CD4-positive, CD25-positive, alpha-beta regulatory T cell (primary cell): Measurements from ENCODE around the gene TSPEAR. TPM values are rescaled to one million over a fixed set of nuclear protein-coding genes. Genes with fewer than 3 reads are reported as not detected.

Experiments
- ATAC-seq, 2 donors: fragments of 150-1000 bp; cut with Tn5 transposase; one replicate each; pipeline ENCODE4 v1.10.0; 2021; ENCODE audit warnings: low read depth in 2 of 2, moderate number of reproducible peaks in 2 of 2, moderate library complexity in 1 of 2
- DNase-seq, 3 donors: peaks; one replicate each; pipeline versions ENCODE4 v3.0.0 to v3.0.0-alpha.2; 2012 to 2022; ENCODE audit warnings: mixed read lengths in 1 of 3
- H3K27ac ChIP-seq: one replicate; pipeline ENCODE4 v1.7.0; 2013; ENCODE audit warnings: mild to moderate bottlenecking, low read length; ENCODE audit not compliant: insufficient read depth, poor library complexity, severe bottlenecking
- H3K27me3 ChIP-seq: one replicate; pipeline ENCODE4 v1.7.0; 2013; ENCODE audit warnings: low read length; ENCODE audit not compliant: control insufficient read depth, insufficient read depth
- H3K36me3 ChIP-seq: one replicate; pipeline ENCODE4 v1.7.0; 2013; ENCODE audit warnings: mild to moderate bottlenecking, low read length, moderate library complexity; ENCODE audit not compliant: control insufficient read depth, insufficient read depth
- H3K4me1 ChIP-seq: 2 replicates; pipeline ENCODE4 v1.7.0; 2013; ENCODE audit warnings: mild to moderate bottlenecking, low read length; ENCODE audit not compliant: insufficient read depth, control insufficient read depth, poor library complexity, severe bottlenecking
- H3K4me3 ChIP-seq: one replicate; pipeline ENCODE4 v1.7.0; 2013; ENCODE audit warnings: low read depth, mild to moderate bottlenecking, low read length, moderate library complexity
- H3K9me3 ChIP-seq, 2 experiments: 1 replicate in 1 of 2; 2 replicates in 1 of 2; pipeline ENCODE4 v1.7.0; 2013; ENCODE audit warnings: low read length in 2 of 2, mild to moderate bottlenecking in 1 of 2, moderate library complexity in 1 of 2; ENCODE audit not compliant: control insufficient read depth in 2 of 2
- H3K27ac Mint-ChIP-seq, 3 donors: one replicate each; pipeline ENCODE4 v1.8.0; 2020 to 2022; ENCODE audit warnings: mild to moderate bottlenecking in 3 of 3, mixed read lengths in 3 of 3, moderate library complexity in 2 of 3
- H3K27me3 Mint-ChIP-seq: one replicate; pipeline ENCODE4 v1.8.0; 2022; ENCODE audit warnings: mild to moderate bottlenecking, mixed read lengths
- H3K36me3 Mint-ChIP-seq: one replicate; pipeline ENCODE4 v1.8.0; 2020; ENCODE audit warnings: mixed read lengths
- H3K4me1 Mint-ChIP-seq, 4 donors: one replicate each; pipeline ENCODE4 v1.8.0; 2020 to 2022; ENCODE audit warnings: mixed read lengths in 4 of 4, mild to moderate bottlenecking in 1 of 4
- H3K4me3 Mint-ChIP-seq, 4 donors: one replicate each; pipeline ENCODE4 v1.8.0; 2020 to 2022; ENCODE audit warnings: mild to moderate bottlenecking in 4 of 4, mixed read lengths in 4 of 4, moderate library complexity in 3 of 4
- H3K9me3 Mint-ChIP-seq, 7 donors: one replicate each; pipeline ENCODE4 v1.8.0; 2020 to 2022; ENCODE audit warnings: mixed read lengths in 7 of 7, mild to moderate bottlenecking in 3 of 7, moderate library complexity in 2 of 7
- polyA plus RNA-seq, 4 donors: library from polyadenylated mRNA; unstranded; fragments of 300-500 nt; fragmentation: Illumina TruSeq; gene quantifications; one replicate each; pipeline ENCODE4 v1.2.3, GENCODE V29; 2021
- total RNA-seq: library from RNA; stranded (reverse); gene quantifications from one replicate; pipeline ENCODE4 v1.2.3, GENCODE V29; 2022

Gene TSPEAR
- total RNA-seq (not detected), polyA plus RNA-seq (under 1 TPM in 1 of 4 donors, not detected in 3; 0.05 TPM)

GRCh38 chr21:44711327-44712202, at the start of gene TSPEAR:
Gene TSPEAR (minus strand): TSS chr21:44711572. CDS start chr21:44711514, 58 bp downstream.
- Mint-ChIP-seq H3K4me1 (peaks cover 0 to 19% (median 11%) of the 10 kb centered on the region in 4 donors), H3K4me3 (peak within 1 kb of the TSS in 3 of 4 donors; percentile 17 to 33 (median 24)), H3K27ac (no peak within 1 kb of the TSS), H3K36me3 (no peaks in the 10 kb centered on the region), H3K9me3 (peaks cover 0 to 8% (median 3%) of the 10 kb centered on the region in 7 donors), H3K27me3 (peaks cover 89% of the 10 kb centered on the region)
- H3K27ac ChIP-seq, result no peak within 1 kb of the TSS
- DNase-seq (no peak), ATAC-seq (no peak)
- no peaks in the 10 kb centered on the region for H3K36me3 ChIP-seq
- H3K9me3 ChIP-seq, result peaks cover 0 to 3% of the 10 kb centered on the region in 2 experiments
- H3K27me3 ChIP-seq, result peaks cover 18% of the 10 kb centered on the region
- H3K4me3 ChIP-seq, result no peak within 1 kb of the TSS
- no peaks in the 10 kb centered on the region for H3K4me1 ChIP-seq

- ATAC-seq (no peak), DNase-seq (no peak)
- Mint-ChIP-seq H3K9me3 (no peaks in the 10 kb centered on the region), H3K27ac (no peak overlapping the region), H3K27me3 (no peaks in the 10 kb centered on the region), H3K4me1 (peaks cover 0 to 5% (median 4%) of the 10 kb centered on the region in 4 donors), H3K4me3 (no peak overlapping the region), H3K36me3 (no peaks in the 10 kb centered on the region)
- H3K9me3 ChIP-seq, result no peaks in the 10 kb centered on the region
- H3K4me1 ChIP-seq, result peaks cover 6% of the 10 kb centered on the region
- H3K27ac ChIP-seq, result no peak overlapping the region
- H3K27me3 ChIP-seq, result no peaks in the 10 kb centered on the region
- H3K36me3 ChIP-seq, result no peaks in the 10 kb centered on the region
- H3K4me3 ChIP-seq, result no peak overlapping the region
Measured at GRCh38 chr21:44760376-44760775, 49.0 kb upstream of the TSPEAR start.

- DNase-seq (no peak), ATAC-seq (no peak)
- H3K27ac Mint-ChIP-seq, result peak overlapping the region in 1 of 3 donors; percentile 31
- Histone ChIP-seq H3K4me3 (no peak overlapping the region), H3K27ac (no peak overlapping the region), H3K4me1 (no peaks in the 10 kb centered on the region), H3K27me3 (no peaks in the 10 kb centered on the region), H3K36me3 (no peaks in the 10 kb centered on the region), H3K9me3 (no peaks in the 10 kb centered on the region)
- peaks cover 0 to 4% (median 0%) of the 10 kb centered on the region in 4 donors for H3K4me1 Mint-ChIP-seq
- H3K27me3 Mint-ChIP-seq, result no peaks in the 10 kb centered on the region
- peaks cover 5% of the 10 kb centered on the region for H3K36me3 Mint-ChIP-seq
- H3K4me3 Mint-ChIP-seq, result no peak overlapping the region
- no peaks in the 10 kb centered on the region for H3K9me3 Mint-ChIP-seq
Measured at GRCh38 chr21:44759628-44760285, 48.4 kb upstream of the TSPEAR start.

GRCh38 chr21:44758781-44759627, 47.6 kb upstream of the TSPEAR start:
- no peak for ATAC-seq

GRCh38 chr21:44758141-44758561, 46.8 kb upstream of the TSPEAR start:
- no peaks in the 10 kb centered on the region for H3K9me3 Mint-ChIP-seq
- H3K36me3 Mint-ChIP-seq, result peaks cover 5% of the 10 kb centered on the region
- H3K27ac ChIP-seq, result no peak overlapping the region
- no peak overlapping the region for H3K4me3 ChIP-seq
- no peaks in the 10 kb centered on the region for H3K36me3 ChIP-seq
- no peak overlapping the region for H3K27ac Mint-ChIP-seq
- no peaks in the 10 kb centered on the region for H3K27me3 ChIP-seq
- ATAC-seq, result no peak
- no peak overlapping the region for H3K4me3 Mint-ChIP-seq
- peaks cover 0 to 4% (median 0%) of the 10 kb centered on the region in 4 donors for H3K4me1 Mint-ChIP-seq
- no peaks in the 10 kb centered on the region for H3K4me1 ChIP-seq
- no peak for DNase-seq
- H3K27me3 Mint-ChIP-seq, result no peaks in the 10 kb centered on the region
- no peaks in the 10 kb centered on the region for H3K9me3 ChIP-seq

More at GRCh38 chr21:44758781-44759627, 47.6 kb upstream of the TSPEAR start:
- H3K27ac ChIP-seq, result no peak overlapping the region
- H3K9me3 ChIP-seq, result no peaks in the 10 kb centered on the region
- no peaks in the 10 kb centered on the region for H3K9me3 Mint-ChIP-seq
- DNase-seq, result no peak
- H3K36me3 Mint-ChIP-seq, result peaks cover 5% of the 10 kb centered on the region
- no peaks in the 10 kb centered on the region for H3K36me3 ChIP-seq
- peaks cover 0 to 4% (median 0%) of the 10 kb centered on the region in 4 donors for H3K4me1 Mint-ChIP-seq
- H3K4me3 Mint-ChIP-seq, result no peak overlapping the region
- H3K27ac Mint-ChIP-seq, result no peak overlapping the region
- H3K27me3 Mint-ChIP-seq, result no peaks in the 10 kb centered on the region
- no peak overlapping the region for H3K4me3 ChIP-seq
- no peaks in the 10 kb centered on the region for H3K27me3 ChIP-seq
- no peaks in the 10 kb centered on the region for H3K4me1 ChIP-seq

GRCh38 chr21:44757731-44758130, 46.4 kb upstream of the TSPEAR start:
- Mint-ChIP-seq H3K4me1 (peaks cover 0 to 4% (median 0%) of the 10 kb centered on the region in 4 donors), H3K4me3 (no peak overlapping the region), H3K36me3 (peaks cover 5% of the 10 kb centered on the region), H3K9me3 (no peaks in the 10 kb centered on the region), H3K27ac (no peak overlapping the region), H3K27me3 (no peaks in the 10 kb centered on the region)
- H3K4me1 ChIP-seq, result no peaks in the 10 kb centered on the region
- ATAC-seq (no peak), DNase-seq (no peak)
- H3K27me3 ChIP-seq, result no peaks in the 10 kb centered on the region
- H3K4me3 ChIP-seq, result no peak overlapping the region
- no peak overlapping the region for H3K27ac ChIP-seq
- no peaks in the 10 kb centered on the region for H3K36me3 ChIP-seq
- H3K9me3 ChIP-seq, result no peaks in the 10 kb centered on the region

GRCh38 chr21:44756423-44757185, 45.2 kb upstream of the TSPEAR start:
- DNase-seq, result no peak
- H3K36me3 Mint-ChIP-seq, result peaks cover 5% of the 10 kb centered on the region
- peaks cover 0 to 4% (median 0%) of the 10 kb centered on the region in 4 donors for H3K4me1 Mint-ChIP-seq
- Histone ChIP-seq H3K9me3 (no peaks in the 10 kb centered on the region), H3K27ac (no peak overlapping the region), H3K4me3 (no peak overlapping the region), H3K36me3 (no peaks in the 10 kb centered on the region), H3K4me1 (no peaks in the 10 kb centered on the region), H3K27me3 (no peaks in the 10 kb centered on the region)
- no peaks in the 10 kb centered on the region for H3K27me3 Mint-ChIP-seq
- H3K27ac Mint-ChIP-seq, result no peak overlapping the region
- no peaks in the 10 kb centered on the region for H3K9me3 Mint-ChIP-seq
- no peak overlapping the region for H3K4me3 Mint-ChIP-seq
- no peak for ATAC-seq
